Measurements from ENCODE around the gene GOT2.
A peak's percentile ranks its signal among the peaks of the same experiment; 100 is the strongest.
"Not testable (repeated sequence)": the region's sequence is repeated elsewhere in the genome, so short reads cannot be mapped to it uniquely, and the experiment has no call there.

The GOT2 gene

GRCh38 chr16:58717994-58718393, 16.1 kb downstream of the GOT2 start:
- DNase-seq (ENCODE audit: low read depth in 2 of 2), result no peak

- no peak for DNase-seq (ENCODE audit: low read depth in 2 of 2)
Observed at GRCh38 chr16:58716468-58716867, 17.6 kb downstream of the GOT2 start.

GRCh38 chr16:58713742-58714141, 20.4 kb downstream of the GOT2 start:
- no peak for DNase-seq (ENCODE audit: low read depth in 2 of 2)

GRCh38 chr16:58709333-58709732, 24.8 kb downstream of the GOT2 start:
- no peak for DNase-seq (ENCODE audit: low read depth in 2 of 2)

GRCh38 chr16:58699151-58699550, 35.0 kb downstream of the GOT2 start:
- no peak for DNase-seq (ENCODE audit: low read depth in 2 of 2)

DNA sequence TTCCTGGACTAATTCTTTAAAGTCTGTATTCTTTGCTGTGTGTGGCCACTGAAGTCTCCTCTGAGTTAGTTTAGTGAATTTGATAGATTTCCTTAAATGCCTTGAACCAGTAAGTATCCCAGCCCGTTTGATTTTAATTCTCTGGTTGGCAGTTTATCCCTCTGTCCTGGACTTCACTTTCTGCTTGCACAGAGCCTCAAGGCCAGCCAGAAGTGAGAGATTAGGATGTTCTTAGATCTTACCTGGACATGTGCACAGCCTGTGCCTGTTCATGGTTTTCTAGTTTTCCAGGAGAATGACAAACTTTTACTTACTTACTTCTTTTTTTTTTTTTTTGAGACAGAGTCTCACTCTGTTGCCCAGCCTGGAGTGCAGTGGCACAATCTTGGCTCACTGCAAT, 38.7 kb downstream of the GOT2 start:
- DNase-seq (ENCODE audit: low read depth in 2 of 2), result no peak

GRCh38 chr16:58692450-58692849, 41.7 kb downstream of the GOT2 start:
- no peak for DNase-seq (ENCODE audit: low read depth in 2 of 2)

DNA sequence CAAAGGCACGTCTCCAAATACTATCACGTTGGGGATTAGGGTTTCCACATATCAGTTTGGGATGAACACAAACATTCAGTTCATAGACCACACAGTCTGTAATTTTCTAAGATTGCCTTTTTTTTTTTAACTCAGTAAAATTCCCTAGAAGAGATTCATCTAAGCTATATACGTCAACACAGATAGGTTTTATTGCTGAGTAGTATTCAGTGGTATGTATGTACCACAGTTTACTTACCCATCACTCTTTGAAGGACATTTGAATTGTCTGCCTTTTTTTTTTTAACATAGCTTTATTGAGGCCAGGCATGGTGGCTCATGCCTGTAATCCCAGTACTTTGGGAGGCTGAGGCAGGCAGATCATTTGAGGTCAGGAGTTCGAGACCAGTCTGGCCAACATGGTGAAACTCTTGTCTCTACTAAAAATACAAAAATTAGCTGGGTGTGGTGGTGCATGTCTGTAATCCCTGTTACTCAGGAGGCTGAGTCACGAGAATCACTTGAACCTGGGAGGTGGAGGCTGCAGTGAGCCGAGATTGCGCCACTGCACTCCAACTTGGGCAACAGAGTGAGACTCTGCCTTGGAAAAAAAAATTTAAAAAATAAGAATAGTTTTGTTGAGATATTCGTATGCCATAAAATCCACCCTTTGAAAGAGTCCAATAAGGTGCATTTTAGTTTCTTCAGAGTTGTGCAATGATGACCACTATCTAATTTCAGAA, 47.0 kb downstream of the GOT2 start:
- not testable (repeated sequence) for DNase-seq (ENCODE audit: low read depth in 2 of 2)

DNA sequence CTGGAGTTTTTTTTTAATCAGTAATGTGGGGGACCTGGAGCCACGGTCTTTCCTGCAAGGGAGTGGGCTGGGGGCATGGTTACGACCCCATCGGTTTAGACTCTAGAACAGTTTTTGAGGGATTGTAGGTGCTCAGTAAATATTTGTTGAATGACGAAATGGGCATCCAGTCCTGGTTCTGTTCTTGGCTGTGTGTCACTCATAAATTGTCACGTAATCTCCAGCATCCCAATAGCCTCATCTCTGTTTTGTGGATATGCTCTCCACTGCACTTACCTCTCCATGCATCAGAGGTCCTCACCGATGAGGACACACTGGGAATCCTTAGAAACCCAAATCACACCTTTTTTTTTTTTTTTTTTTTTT, 49.0 kb downstream of the GOT2 start:
- no peak for DNase-seq (ENCODE audit: low read depth in 2 of 2)

DNA sequence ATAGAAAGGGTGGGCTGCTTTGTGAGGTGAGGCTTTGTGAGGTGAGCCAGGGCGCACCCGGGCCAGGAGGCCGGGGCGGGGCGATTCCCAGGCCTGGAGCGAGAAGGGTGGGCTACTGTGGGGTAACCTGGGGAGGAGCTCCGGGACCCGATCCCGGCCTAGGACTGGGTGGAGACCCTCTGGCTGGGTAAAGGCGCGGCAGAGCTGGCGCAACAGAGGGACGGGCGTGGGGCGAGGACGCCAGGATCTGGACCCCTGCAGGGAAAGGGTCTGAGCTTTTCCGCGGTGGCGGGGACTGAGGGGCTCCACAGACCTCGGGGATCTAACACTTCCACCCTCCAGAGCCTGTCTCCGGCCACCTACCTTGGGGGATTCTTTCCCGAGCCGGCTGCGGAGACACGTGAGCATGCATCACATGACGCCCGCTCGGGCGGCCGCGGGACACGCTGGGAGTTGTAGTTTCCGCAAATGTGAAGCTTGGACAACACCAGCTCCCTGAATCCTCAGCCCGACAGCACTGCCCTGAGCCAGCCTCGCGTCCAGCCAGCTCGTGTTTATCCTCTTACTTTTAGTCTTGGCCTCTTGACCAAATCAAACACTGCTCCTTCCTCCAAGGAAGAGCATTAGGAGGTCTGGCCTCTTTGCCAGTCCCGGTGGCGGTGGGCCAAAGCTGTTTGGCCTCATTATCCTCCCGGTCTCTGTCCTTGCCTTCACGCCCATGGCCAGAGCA, 49.6 kb downstream of the GOT2 start, which contains the start of gene SLC38A7:
Gene SLC38A7 (minus strand): TSS at position 417 of the 730 bp plus-strand sequence. CDS start 4,644 bp downstream, outside the sequence.
- peak; percentile 55 to 66 for DNase-seq (ENCODE audit: low read depth in 2 of 2)

DNA sequence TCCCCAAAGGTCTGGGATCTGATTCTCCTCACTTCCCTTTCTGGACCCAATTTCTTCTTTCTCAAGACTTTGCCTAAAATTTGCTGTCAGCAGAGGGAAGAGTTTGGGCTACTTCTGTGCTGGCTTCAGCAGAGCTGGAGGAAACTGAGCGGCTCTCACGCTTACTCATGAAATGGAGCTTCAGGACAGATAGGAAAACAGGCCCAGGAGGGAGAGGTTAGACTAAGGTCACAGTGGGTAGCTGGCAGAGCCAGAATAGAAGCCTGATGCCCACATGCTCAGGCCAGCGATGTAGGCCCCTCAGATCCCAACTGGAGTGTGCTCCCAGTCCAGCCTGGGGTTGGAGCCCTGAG, 50.1 kb downstream of the GOT2 start:
- no peak for DNase-seq (ENCODE audit: low read depth in 2 of 2)

DNA sequence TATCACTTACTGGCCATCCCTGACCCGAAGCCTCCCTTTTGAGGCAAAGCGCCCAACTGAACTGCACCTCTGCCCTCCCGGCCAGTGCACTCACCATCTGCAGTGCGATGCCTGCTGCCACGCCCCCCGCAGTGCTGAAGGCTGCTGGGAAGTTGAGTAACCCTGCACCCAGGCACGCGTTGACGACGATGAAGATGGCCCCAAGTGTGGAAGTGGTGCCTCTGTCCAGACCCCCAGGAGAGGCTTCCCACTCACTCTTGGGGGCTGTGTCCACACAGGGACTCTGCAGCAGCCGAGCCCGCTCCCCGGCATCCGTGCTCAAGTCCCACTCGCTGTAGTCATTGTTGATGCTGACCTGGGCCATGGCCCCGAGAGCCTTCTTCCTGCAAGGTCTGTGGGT, 54.4 kb downstream of the GOT2 start:
- DNase-seq (ENCODE audit: low read depth in 2 of 2), result no peak

DNA sequence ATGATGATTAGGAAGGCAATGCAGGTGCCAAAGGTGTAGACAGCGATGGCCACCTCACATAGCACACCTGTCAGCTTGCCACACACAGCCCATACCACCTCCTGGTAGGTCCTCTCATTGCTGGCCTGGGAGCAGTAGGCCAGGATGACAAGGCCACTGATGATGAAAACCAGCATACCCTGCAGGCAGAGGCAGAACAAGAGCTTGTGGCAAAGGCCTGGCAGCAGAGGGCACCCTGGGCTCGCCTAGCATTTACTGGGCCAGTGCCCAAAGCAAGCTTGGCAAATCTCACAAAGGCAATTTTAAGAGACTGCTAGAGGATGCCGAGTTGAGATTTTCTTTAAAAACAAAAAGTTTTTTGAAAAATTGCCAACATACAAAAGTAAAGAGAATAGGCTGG, 55.4 kb downstream of the GOT2 start:
- no peak for DNase-seq (ENCODE audit: low read depth in 2 of 2)

DNA sequence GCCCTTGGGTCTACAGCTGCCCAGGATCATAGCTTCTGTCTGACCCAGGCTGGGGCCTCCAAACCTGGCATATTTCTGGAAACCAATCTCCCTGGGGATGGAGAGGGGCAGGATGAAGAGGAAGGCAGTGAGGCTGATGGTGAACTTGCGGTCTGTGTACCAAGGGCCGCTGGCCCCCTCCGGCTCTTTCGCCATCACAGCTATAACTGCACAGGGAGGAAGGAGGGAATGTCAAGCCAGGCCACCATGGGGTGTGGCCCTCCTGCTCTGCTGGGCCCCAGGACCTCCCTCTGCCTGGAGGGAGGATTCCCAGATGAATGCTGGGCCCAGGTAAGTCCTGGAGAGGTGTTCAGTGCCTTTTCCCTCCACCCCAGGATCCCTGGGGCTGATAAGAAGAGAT, 55.8 kb downstream of the GOT2 start:
- DNase-seq (ENCODE audit: low read depth in 2 of 2), result no peak

DNA sequence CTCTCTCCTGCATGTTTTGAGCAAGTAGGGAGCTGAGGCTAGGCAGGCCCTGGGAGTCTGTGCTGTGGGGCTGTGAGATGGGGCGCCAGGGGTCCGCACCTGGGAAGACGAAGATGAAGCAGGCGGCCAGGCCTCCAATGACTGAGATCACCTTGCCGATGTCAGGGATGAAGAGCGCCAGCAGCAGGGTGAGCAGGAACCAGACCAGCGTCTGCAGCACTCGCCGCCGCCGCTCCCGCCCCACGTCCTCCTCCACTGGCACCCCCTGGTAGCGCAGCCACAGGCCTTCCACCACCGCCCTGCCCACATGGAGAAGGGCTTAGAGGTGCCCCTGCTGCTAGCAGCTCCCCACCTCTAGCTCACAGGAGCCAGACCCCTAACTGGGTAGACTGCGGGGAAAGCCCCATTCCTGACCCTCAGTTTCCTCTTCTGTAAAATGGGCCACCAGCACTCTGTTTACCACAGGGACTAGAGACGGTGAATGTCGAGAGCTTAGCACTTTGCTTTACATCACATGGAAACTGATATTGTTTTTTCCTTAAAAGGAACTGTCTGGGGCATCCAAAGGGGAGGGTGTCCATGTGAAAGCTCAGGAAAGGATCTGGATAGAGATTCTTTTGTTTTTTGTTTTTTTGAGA, 63.1 kb downstream of the GOT2 start:
- no peak for DNase-seq (ENCODE audit: low read depth in 2 of 2)

GRCh38 chr16:58670177-58670576, 63.9 kb downstream of the GOT2 start:
- no peak for DNase-seq (ENCODE audit: low read depth in 2 of 2)

- no peak for DNase-seq (ENCODE audit: low read depth in 2 of 2)
Observed at GRCh38 chr16:58665200-58665599, 68.9 kb downstream of the GOT2 start.

DNA sequence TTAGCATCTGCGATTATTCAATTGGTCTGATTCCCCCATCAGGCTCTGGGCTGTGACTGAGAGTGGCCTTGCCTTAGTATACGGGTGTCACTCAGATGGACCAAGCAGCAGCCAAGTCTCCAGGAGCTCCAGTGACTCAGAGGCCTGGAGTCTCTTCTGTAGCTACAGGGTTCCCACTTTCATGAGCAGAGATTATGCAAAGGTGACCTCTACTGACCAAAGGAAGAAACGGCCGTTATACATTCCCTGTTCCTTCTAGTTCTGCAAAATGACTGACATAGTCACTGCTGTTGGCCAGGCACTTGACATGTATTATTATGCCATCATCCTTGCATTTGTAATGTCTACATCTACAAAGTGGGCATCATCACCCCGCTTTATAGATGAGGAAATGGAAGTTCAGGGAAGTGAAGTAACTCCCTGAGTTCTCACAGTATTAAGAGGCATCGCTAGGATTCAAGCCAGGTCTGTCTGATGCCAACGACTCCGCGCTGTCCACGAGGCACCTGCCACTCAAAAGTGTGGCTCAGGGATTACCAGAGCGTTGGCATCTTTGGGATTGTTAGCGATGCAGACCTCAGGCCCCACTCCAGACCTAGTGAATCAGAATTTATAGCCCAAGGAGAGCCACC, 72.8 kb downstream of the GOT2 start:
- no peak for DNase-seq (ENCODE audit: low read depth in 2 of 2)

DNA sequence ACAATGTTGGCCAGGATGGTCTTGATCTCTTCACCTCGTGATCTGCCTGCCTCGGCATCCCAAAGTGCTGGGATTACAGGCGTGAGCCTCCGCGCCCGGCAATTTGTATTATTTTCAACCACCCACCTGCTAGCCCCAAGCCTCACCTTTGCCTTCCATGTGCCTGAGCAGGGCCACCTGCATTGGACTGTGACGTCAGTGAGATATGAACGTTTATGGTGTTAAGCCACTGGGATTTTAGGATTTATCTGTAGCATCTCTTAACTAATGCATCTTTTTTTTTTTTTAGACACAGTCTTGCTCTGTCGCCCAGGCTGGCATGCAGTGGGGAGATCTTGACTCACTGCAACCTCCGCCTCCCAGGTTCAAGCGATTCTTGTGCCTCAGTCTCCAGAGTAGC, 74.2 kb downstream of the GOT2 start:
- not testable (repeated sequence) for DNase-seq (ENCODE audit: low read depth in 2 of 2)

GRCh38 chr16:58658796-58659211, 75.3 kb downstream of the GOT2 start:
- DNase-seq (ENCODE audit: low read depth in 2 of 2), result no peak
